Measurements from ENCODE around the gene AMPD3.

AMPD3 gene

DNA sequence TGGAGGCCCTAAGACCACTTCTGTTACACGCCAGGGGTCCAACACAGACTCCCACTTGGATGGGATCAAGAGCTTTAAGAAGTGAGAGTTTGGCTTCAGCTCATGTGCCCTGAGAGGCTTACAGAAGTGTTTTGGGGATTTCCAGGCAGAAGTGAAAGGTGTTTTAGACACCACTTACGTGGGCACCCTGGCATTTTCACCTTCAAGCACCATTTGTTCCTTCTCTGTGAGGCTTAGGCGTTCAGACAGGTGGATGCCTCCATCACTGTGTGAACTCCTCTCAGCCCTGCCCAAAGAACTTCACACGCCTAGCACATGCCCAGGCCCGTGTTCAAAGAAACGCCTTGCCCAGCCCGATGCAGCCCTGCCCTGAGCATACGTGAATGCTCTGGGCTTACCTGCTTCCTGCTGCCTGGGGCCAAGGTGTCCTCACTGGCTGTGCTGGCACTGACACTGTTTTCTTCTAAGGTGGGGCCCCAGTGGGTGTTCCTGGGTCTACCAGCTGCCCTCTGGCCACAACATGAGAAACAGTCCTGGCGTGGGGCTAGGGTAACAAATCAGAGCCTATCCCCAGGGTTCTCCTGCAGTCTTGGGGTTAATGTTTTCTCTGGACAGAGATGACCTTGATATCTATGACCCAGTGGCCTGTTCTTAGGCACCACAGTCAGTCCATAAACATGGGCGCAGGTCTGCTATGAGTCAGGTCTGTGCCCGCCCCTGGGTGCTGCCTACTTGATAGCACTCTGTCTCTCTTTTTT, 34.0 kb downstream of the AMPD3 start:
- no peak for DNase-seq (ENCODE audit: low spot score)

DNA sequence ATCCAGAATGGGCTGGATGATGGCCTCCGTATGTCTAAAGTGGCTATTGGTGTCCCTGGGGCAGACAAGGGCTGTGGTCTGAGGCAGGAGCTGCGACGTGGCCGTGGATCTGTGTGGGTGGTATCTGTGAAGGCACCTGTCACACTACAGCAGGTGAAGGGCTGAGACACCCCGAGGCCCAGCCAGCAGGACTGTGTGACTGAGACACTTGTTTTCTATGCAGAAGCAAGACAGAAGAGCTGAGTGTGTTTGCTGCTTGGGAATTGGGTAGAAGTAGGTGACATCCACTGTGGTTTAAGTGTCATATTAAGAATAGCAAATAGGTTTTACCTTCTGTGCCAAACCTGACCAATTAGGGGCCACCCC, 35.0 kb downstream of the AMPD3 start:
- no peak for DNase-seq (ENCODE audit: low spot score)

DNA sequence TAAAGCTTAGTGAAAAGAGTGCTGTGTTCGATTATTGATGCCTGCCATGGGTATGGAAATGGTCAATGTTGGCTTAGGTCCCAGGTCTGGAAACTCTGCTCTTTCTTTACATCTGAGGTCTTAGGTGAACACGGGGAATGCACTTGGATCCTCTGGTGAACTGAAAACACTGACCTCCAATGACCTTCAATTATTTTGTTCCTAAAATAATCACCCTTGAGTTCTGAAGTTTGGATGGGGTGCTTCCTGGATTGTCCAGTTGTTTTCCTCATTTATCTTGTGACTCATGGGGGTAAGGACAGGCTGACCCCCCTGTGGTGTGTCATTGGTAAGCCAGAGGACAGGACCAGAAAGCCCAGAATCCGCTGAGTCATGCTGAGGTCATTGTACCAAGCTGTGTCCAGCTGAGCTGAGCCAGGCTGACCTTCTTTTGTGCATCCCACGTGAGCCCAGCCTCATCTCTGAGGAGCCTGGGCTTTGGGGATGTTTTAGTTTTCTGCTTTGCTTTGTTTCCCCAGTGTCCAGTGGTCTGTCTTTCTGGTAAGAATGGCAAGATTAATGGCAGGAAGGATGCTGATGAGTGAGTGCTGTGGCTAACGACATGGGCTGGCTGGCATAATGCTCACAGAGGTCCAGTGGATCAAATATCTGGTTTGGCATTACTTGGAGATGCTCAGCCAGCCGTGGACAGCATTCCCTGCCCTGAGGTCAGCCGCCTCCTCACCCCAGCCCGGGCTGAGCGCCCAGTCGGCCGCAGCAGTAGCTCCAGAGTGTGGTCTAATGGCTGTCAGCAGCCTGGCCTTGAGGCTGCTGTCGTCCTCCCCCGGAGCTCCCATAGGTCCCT, 35.6 kb downstream of the AMPD3 start:
- DNase-seq (ENCODE audit: low spot score) = peak; percentile 69

DNA sequence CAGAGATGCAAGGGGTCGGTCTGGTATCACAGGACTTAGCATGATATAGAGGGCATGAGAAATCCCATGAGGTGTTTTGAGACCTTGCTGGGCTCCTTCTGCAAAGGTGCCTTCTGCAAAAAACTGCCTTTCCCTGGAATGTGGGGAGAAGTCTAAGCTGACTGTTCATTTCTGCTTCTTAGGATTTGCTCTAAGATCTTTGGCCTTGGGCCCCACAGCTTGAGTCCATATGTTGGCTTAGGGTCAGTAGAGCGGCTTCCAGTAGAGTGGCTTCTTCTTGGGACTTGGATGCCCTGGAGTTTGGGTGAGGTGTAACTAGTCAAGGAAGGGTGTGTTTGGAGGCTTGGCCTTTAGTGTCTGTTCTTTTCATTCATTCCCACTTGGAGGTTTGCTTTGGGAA, 37.0 kb downstream of the AMPD3 start:
- DNase-seq (ENCODE audit: low spot score) = no peak

DNA sequence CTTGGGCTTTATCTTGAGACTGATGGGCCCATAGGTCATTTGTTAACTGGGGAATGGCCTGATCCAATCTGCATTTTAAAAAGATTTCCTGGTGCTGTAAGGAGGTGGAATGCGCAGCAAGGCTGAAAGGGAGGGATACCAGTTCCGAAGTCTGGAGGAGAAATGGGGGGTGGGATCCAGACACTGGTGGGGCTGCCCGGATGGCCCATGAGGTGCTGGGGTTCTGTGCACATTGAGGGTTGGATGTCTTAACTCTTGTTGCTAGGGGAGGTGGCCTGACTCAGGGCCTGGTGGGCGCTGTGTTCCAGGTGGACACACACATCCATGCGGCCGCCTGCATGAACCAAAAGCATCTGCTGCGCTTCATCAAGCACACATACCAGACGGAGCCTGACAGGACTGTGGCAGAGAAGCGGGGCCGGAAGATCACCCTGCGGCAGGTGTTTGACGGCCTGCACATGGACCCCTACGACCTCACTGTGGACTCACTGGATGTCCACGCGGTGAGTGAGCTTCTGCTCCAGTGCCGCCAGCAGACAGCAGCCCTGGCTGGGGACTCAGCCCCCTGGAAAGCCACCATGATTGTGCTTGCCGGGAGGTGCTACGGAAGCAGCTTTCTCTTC, 38.1 kb downstream of the AMPD3 start:
- DNase-seq (ENCODE audit: low spot score) = no peak

DNA sequence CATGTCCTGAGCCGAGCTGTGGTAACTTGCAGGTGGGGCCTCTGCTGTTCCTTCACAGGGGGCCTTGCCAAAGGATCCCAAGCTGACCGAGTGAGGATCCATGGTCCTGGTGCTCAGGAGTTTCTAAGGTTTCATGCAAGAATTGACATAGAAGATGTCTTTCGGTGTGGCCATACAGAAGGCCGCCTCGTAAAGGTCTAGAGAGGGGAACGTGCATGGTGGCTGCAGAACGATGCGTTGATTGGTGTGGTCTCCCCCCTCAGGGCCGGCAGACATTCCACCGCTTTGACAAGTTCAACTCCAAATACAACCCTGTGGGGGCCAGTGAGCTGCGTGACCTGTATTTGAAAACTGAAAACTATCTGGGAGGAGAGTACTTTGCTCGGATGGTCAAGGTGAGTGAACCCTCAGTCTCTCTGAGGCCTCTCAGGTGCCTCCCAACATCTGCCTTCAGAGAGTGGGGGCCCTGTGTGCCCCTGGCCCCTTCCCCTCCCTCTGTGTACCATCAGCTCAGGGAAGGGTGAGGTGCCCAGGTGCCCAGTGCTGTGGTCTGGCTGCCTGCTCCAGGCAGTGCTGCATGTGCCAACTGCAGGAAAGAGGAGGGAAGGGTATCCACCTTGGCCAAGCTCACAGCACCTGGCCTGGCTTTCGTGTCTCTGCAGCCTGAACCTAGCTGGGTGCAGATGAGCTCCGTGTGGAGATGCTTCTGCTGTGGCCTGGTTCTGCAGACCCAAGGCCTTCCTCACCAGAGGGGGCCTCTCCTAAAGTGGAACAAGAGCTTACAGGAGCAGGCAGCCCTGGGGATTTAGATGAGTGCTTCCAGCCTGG, 39.8 kb downstream of the AMPD3 start:
- DNase-seq (ENCODE audit: low spot score) = no peak

DNA sequence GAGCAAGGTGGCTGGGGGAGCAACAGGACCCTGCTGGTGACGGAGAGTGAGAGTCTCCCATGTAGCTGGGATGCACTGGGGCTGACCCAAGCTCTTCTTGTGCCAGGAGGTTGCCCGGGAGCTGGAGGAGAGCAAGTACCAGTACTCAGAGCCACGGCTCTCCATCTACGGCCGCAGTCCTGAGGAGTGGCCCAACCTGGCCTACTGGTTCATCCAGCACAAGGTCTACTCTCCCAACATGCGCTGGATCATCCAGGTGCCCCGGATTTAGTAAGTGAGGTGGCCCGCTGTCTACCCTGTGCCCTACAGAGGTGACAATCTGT, 40.4 kb downstream of the AMPD3 start:
- no peak for DNase-seq (ENCODE audit: low spot score)

DNA sequence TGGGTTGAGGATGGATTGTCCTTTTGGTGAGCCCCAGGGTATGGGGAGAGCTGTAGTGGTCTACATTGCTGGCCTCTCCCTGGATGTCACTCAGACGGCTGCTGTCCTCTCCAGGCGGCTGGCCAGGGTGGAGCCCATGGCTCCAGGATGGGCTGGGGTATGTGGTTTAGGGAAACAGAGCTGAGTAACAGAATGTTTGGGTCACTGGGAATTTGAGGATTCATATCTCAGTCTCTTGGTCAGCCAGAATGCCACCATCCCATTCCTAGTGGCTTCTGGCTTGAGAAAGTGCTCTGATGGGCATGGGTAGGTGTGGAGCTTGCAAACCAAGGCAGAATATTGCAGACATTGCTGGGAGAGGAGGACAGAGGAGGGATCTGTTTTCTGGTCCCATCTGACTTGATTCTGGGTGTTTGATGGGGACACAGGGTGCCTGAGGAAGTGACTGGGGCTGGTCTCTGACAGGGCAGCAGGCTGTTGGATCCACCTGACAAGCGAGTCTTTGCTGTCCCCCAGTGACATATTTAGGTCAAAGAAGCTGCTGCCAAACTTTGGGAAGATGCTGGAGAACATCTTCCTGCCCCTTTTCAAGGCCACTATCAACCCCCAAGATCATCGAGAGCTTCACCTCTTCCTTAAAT, 41.4 kb downstream of the AMPD3 start:
- no peak for DNase-seq (ENCODE audit: low spot score)

DNA sequence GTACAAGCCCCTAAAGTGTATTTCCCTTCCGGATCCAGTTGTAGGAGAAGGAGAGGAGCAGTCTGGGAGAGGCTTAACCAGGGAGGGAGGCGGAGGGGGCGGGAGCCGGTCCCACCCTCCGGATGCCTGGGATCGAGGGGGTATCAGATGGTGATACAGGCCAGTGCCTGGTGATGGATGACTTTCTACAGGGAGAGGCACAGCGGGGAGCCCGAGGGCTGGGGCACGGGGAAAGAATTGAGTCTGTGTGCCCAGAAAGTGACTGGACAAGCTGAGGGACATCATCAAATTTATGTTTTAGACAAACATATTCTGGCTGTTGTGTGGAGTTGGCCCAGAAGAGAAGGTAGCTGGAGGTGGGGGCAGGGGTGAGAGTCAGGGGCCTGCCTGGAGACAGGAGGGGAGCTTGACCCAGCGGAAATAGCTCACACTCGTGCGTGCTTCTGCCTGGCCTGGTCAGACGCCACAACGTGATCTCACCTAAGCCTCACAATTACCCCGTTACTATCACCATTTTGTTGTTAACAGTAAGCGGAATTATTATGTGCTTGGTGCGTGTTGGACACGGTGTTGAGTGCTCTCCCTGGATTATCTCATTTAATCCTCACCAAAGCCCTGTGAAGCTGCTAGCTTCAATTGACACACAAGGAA, 42.4 kb downstream of the AMPD3 start:
- DNase-seq (ENCODE audit: low spot score) = peak; percentile 28

DNA sequence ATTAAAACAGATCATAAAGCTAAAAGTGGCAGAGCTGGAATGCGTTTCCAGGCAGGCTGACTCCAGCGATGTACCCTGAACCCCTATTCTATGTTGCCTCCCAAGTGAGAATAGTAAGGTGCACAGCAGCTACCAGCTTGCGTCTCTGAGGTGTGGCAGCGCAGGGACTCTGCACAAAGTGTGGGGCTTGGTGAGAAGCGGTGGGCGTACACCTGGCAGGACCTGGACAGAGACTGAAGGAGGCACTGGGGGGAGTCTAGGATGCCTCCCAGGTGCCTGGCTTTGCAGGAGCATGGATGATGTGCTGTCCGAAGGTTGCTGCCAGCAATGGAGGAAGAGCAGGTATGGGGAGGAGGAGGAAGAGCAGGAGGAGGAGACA, 42.9 kb downstream of the AMPD3 start:
- peak; percentile 5 for DNase-seq (ENCODE audit: low spot score)

DNA sequence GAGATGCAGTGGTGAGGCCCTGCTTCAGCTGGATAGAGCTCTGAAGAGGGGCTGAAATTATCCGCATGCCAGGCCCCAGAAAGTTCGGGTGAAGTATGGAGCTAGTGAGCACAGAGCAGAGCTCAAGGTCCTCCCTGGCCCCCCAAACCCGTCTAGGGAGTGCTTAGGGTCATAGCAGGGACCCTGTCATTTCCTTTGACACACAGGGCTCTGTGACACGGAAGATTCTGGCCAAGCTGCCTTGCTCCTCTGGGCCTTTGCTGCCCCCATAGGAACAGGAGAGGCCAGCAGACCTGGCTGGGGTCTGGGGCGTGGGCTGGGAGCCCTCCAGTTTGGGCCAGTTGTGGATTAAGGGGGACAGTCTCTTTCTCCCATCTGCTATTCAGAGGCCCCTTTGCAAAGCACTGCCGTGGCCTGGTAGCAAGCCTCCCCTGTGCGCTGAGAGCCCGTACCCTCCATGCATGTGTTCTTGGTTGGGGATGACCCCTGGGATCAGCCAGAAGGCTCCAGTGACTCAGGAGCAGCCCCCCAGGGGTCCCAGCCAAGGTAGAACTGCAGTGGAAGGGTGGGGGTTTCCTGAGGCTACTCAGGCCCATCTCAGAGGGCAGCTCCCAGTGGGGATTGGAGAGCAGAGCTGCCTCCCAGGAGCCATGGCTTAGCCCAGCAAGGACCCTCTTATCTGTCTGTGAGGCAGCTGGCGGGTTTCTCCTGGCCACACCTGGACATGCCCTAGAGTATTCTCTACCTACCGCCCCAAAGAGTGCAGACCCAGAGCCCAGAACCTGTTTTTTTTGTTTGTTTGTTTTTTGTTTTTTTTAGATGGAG, 43.6 kb downstream of the AMPD3 start:
- DNase-seq (ENCODE audit: low spot score) = peak; percentile 8

DNA sequence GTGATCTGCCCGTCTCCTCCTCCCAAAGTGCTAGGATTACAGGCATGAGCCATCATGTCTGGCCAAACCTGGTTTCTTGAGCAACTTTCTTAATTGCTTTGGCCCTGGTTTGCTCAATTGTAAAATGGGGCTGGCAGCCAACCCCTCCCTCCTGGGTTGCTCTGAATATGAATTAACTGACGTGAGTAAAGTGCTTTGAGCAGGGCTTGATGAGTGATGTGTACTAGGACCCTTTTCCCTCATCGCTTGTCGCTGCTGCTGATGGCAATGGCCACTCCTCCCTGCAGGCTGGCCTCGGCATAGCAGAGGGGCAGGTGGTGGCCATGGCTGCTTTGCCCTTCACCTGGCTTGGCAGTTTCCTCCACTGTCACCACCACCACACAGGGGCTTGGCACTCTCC, 44.4 kb downstream of the AMPD3 start:
- peak; percentile 26 for DNase-seq (ENCODE audit: low spot score)

DNA sequence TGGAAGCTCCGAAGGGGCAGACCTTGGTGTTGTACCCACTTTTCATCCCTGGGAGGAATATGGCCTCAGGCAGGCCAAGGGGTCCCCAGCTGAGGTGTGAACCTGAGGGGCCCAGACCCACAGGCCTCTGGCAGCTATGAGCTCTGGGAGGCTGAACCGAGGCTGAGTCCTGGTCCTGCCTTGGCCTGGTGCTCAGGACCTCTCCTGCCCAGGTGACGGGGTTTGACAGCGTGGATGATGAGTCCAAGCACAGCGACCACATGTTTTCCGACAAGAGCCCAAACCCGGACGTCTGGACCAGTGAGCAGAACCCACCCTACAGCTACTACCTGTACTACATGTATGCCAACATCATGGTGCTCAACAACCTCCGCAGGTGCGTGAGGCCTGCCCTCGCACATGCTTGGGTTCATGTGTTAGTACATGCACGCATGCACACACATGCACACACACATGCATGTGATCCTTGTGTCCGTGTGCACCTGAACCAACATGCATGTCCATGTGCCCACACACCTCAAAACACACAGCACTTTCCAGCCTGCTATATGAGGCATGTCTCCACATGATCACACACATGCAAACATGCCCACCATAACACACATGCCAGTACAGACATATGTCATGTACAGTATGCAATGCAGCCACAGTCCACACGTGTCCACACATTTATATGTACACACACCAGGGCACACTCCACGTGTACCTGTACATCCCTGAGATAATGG, 45.0 kb downstream of the AMPD3 start:
- DNase-seq (ENCODE audit: low spot score) = no peak

DNA sequence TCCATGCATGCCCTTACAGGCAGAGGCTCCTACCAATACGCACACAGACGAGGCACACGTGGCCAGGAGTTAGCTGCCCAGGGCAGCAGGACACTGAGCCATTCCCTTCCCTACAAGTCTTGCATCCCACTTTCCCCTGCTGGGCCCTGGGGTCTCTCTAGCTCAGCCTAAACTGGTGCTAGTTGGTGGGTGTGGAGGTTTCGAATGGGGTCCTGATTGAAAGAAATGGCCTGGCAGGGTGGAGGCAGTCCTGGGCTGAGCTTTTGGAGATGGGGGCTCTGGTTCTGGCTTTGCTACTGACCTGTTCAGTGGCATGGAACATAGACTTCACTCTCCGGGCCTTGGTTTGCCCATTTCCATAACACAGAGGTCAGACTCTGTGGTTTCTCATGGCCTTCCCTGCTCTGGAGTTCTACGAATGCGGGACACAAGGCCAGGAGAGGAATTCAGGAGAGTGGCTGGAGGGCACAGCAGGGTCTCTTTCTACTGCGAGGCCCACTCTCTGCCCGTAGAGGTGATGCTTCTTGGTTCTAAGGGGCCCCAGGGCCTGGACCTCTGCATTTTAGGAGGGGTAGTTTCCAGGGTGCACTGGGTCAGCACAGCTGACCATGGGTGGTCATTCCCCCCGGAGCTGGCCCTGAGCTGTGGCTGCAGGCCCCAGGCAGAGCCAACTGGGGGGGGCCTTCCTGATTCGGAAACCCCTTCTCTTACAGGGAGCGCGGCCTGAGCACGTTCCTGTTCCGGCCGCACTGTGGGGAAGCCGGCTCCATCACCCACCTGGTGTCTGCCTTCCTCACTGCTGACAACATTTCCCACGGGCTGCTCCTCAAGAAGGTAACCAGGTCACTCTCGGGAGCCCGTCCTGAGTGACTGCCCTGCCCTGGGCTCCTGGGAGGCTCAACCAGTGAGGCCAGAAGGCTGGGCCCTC, 46.0 kb downstream of the AMPD3 start:
- DNase-seq (ENCODE audit: low spot score) = no peak

DNA sequence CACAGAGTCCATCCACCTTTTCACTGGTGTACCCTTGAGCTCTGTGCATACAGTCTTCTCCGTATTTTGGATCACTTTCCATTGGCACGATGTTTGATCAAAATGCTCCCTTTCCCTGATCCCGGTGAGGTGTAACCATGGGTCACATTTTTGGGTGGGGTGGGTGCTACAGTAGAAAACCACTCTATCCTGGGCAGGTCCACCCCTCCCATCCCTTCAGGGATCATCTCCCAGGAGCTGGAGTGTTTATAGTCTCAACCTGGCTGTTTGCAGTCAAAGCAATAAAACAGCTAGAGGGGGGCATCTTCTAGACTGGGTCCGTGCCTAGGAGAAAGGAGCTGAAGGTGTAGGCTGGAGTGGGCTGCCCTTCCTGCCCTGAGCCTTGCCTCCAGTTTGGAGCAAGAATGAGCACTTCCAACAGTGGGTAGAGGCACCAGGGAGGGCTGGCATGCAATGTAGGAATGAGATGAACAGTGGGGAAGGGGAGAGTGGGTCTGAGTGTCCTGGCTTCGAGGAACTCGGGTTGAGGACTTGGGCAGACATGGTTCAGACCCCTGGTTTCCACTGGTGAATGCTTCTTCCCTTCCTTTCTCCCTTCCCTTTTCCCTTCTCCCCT, 47.1 kb downstream of the AMPD3 start:
- DNase-seq (ENCODE audit: low spot score) = no peak

DNA sequence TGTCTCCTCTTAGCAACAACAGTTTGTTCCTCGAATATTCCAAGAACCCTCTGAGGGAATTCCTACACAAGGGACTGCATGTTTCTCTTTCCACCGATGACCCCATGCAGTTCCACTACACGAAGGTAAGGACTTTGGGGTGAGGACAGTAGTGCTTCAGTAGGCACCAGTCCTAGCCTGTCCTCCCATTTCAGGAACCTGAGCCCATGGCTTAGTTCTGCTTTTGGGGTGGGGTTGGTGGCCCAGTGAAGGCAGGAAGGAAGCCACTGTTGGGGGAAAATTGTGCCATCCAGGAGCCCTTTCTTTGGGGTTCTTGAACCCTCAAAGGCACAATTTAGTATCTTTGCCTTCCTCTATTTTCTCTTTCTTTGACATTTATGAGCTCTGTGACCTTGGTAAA, 47.7 kb downstream of the AMPD3 start:
- DNase-seq (ENCODE audit: low spot score) = no peak

DNA sequence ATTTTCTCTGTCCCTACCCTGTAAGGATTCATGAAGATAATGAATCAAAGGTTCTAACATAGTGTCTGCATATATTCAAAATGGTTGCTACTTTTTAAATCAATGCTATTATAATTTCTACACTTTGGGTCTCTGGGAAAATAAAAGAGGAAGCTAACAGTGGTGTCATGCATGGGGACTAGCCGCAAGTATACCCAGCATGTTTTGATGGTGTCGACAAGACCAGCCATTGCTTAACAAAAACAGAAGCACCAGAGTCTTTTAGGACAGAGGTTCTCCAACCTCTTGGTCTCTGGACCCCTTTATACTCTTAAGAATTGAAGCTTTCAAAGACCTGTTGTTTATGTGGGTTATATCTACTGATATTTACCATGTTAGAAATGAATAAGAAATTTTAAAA, 48.2 kb downstream of the AMPD3 start:
- no peak for DNase-seq (ENCODE audit: low spot score)

DNA sequence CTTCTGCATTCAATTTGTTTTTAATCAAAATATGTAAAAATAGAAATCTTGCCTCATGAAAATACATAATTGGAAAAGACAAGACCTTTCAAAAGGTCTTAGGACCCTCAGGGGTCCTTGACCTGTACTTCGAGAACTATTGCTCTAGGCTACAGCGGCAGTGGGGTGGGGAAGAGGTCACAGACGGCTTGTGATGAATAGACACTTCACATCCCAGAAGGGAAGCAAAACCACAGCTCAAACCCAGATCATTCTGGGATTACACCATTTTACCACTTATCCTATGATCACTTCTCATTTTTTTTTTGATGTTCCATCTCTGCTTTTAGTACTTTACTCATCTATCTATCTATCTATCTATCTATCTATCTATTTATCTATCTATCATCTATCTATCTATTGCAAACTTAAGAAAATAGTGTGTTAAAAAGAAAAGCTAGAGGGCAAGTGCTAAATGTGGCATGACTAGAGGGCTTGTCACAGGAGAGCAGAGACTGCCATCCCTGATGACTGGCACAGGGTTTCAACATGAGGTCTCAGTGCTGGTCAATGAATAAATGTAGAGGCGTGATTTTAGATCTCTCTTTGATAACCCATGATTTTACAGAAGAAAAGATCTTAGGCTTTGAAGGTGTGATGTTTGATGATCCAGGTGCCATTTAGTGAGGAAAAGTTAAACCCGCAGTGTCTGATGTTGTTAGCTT, 48.9 kb downstream of the AMPD3 start:
- DNase-seq (ENCODE audit: low spot score) = no peak
